ENCODE results near the gene NELL2. TPM values are rescaled to one million over a fixed set of nuclear protein-coding genes. Genes with fewer than 3 reads are reported as not detected.

Gene NELL2
- total RNA-seq, 4 donors from 2014 or later, result 0.23 to 11.4 (median 1.7) TPM

GRCh38 chr12:44672042-44672441 is 204.1 kb downstream of the NELL2 start:
- 81 to 90% methylated on average over 5 of the region's 5 CpGs for WGBS, 2 donors
- intact Hi-C loops (cut with DNase I), result no loop called here
- Histone ChIP-seq H3K27ac (no peak overlapping the region), H3K36me3 (no peaks in the 10 kb centered on the region), H3K4me1 (no peaks in the 10 kb centered on the region), H3K27me3 (no peaks in the 10 kb centered on the region), H3K9me3 (no peaks in the 10 kb centered on the region), H3K4me3 (no peak overlapping the region)
- TF ChIP-seq CTCF (IDR thresholded peaks at IDR 0.05) (no peak), POLR2A (IDR thresholded peaks at IDR 0.05) (no peak)
- no peak for DNase-seq

GRCh38 chr12:44668443-44668842 is 207.7 kb downstream of the NELL2 start:
- Histone ChIP-seq H3K27me3 (no peaks in the 10 kb centered on the region), H3K36me3 (no peaks in the 10 kb centered on the region), H3K4me3 (no peak overlapping the region), H3K4me1 (no peaks in the 10 kb centered on the region), H3K9me3 (no peaks in the 10 kb centered on the region), H3K27ac (no peak overlapping the region)
- TF ChIP-seq CTCF (IDR thresholded peaks at IDR 0.05) (no peak), POLR2A (IDR thresholded peaks at IDR 0.05) (no peak)
- WGBS, 2 donors, result 90 to 100% methylated on average over 1 to 2 of the region's 4 CpGs
- no peak for DNase-seq
- intact Hi-C loops (cut with DNase I), result no loop called here

- Histone ChIP-seq H3K9me3 (no peaks in the 10 kb centered on the region), H3K36me3 (no peaks in the 10 kb centered on the region), H3K27ac (no peak overlapping the region), H3K27me3 (no peaks in the 10 kb centered on the region), H3K4me3 (no peak overlapping the region), H3K4me1 (no peaks in the 10 kb centered on the region)
- TF ChIP-seq CTCF (IDR thresholded peaks at IDR 0.05) (no peak), POLR2A (IDR thresholded peaks at IDR 0.05) (no peak)
- intact Hi-C loops (cut with DNase I), result no loop called here
- 68 to 80% methylated on average over 4 of the region's 4 CpGs for WGBS, 2 donors
- DNase-seq, result no peak
These were observed 208.7 kb downstream of the NELL2 start for GRCh38 chr12:44667461-44667860.

- WGBS, 2 donors, result 54 to 57% methylated on average over 2 of the region's 2 CpGs
- H3K27me3 ChIP-seq, result no peaks in the 10 kb centered on the region
- intact Hi-C loops (cut with DNase I), result no loop called here
- no peak for DNase-seq
- H3K4me3 ChIP-seq, result no peak overlapping the region
- H3K4me1 ChIP-seq, result no peaks in the 10 kb centered on the region
- H3K9me3 ChIP-seq, result no peaks in the 10 kb centered on the region
- no peaks in the 10 kb centered on the region for H3K36me3 ChIP-seq
- TF ChIP-seq CTCF (IDR thresholded peaks at IDR 0.05), result no peak
- TF ChIP-seq POLR2A (IDR thresholded peaks at IDR 0.05), result no peak
- no peak overlapping the region for H3K27ac ChIP-seq
These were observed 212.8 kb downstream of the NELL2 start for GRCh38 chr12:44663291-44663690.

- Histone ChIP-seq H3K4me3 (no peak overlapping the region), H3K27me3 (no peaks in the 10 kb centered on the region), H3K9me3 (no peaks in the 10 kb centered on the region), H3K27ac (no peak overlapping the region), H3K36me3 (no peaks in the 10 kb centered on the region), H3K4me1 (no peaks in the 10 kb centered on the region)
- no peak for DNase-seq
- TF ChIP-seq POLR2A (IDR thresholded peaks at IDR 0.05) (no peak), CTCF (IDR thresholded peaks at IDR 0.05) (no peak)
- intact Hi-C loops (cut with DNase I), result no loop called here
These were observed 220.3 kb downstream of the NELL2 start for GRCh38 chr12:44655846-44656245.

Measured in esophagus squamous epithelium (tissue), 5 donors.